Measurements from ENCODE around the gene SDCCAG8.

DNA sequence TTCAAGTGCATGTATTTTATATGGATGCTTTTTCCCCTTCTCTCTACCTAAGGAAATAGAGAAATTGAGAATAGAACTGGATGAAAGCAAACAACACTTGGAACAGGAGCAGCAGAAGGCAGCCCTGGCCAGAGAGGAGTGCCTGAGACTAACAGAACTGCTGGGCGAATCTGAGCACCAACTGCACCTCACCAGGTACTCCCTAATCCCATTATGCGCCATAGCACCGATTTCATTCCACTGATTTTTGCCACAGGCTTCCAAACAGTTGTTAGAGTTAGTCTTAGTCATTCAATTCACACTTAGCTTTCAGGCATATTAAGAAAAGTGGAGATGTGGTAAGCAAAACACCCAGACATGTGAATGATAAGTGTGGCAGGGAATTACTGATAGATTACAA lies 122.8 kb downstream of the SDCCAG8 start:
- no peak for TF ChIP-seq EZH2 (IDR thresholded peaks at IDR 0.05; ENCODE audit: low read length, unreplicated experiment)
- TF ChIP-seq, protein P1, sequence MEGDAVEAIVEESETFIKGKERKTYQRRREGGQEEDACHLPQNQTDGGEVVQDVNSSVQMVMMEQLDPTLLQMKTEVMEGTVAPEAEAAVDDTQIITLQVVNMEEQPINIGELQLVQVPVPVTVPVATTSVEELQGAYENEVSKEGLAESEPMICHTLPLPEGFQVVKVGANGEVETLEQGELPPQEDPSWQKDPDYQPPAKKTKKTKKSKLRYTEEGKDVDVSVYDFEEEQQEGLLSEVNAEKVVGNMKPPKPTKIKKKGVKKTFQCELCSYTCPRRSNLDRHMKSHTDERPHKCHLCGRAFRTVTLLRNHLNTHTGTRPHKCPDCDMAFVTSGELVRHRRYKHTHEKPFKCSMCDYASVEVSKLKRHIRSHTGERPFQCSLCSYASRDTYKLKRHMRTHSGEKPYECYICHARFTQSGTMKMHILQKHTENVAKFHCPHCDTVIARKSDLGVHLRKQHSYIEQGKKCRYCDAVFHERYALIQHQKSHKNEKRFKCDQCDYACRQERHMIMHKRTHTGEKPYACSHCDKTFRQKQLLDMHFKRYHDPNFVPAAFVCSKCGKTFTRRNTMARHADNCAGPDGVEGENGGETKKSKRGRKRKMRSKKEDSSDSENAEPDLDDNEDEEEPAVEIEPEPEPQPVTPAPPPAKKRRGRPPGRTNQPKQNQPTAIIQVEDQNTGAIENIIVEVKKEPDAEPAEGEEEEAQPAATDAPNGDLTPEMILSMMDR (conservative IDR thresholded peaks at IDR 0.05; ENCODE audit: low read depth, low read length): no peak
